WI38 (cell line): ENCODE data around the gene IDNK.
A peak's percentile ranks its signal among the peaks of the same experiment; 100 is the strongest.

Source experiments
- H3K4me3 ChIP-seq: 2 replicates; pipeline ENCODE4 v1.5.1; 2011; ENCODE audit warnings: low read depth, mild to moderate bottlenecking, control low read depth, low read length
- TF ChIP-seq, protein P1 (sequence below): IDR thresholded peaks from 2 replicates; pipeline ENCODE4 v1.5.1; 2012; ENCODE audit warnings: low read depth, mild to moderate bottlenecking, control low read depth, low read length

The IDNK gene

DNA sequence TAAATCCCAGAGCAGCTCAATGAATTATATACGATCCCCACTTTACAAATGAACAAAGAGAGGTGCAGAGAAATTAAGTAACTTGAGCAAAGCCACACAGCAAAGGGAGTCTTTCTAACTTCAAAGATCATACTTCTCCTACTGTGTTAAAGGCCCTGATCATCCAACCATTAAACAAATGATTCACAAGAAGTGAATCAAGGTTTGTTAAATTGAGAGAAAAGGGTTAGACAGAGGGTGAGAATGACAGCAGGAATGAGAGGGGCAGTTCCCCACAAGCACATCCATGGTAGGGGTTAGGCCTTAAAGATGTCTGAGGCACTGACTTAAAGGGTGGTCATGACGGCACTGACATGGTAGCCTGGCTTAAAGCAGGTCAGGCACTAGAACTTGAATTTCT is 10.7 kb downstream of the IDNK start:
- TF ChIP-seq, protein P1, sequence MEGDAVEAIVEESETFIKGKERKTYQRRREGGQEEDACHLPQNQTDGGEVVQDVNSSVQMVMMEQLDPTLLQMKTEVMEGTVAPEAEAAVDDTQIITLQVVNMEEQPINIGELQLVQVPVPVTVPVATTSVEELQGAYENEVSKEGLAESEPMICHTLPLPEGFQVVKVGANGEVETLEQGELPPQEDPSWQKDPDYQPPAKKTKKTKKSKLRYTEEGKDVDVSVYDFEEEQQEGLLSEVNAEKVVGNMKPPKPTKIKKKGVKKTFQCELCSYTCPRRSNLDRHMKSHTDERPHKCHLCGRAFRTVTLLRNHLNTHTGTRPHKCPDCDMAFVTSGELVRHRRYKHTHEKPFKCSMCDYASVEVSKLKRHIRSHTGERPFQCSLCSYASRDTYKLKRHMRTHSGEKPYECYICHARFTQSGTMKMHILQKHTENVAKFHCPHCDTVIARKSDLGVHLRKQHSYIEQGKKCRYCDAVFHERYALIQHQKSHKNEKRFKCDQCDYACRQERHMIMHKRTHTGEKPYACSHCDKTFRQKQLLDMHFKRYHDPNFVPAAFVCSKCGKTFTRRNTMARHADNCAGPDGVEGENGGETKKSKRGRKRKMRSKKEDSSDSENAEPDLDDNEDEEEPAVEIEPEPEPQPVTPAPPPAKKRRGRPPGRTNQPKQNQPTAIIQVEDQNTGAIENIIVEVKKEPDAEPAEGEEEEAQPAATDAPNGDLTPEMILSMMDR = no peak
- H3K4me3 ChIP-seq = no peak overlapping the region

DNA sequence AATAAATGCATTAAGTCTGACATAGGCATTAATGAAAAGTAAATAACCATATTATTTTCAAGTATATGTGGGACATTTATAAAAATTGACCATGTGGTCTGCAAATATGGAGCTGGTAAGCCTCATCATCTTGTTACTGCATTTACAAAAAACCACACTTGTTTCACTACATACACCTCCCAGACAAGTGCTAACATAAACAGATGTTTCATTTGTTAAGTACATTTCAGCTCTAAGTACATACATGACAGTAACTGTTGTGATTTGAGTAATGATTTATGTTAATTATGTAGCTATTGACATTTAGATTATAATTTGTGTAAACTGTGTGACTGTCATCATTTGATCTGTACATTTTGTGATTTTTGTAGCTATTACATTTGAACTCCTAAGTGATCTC is 13.9 kb downstream of the IDNK start:
- TF ChIP-seq, protein P1 = no peak

DNA sequence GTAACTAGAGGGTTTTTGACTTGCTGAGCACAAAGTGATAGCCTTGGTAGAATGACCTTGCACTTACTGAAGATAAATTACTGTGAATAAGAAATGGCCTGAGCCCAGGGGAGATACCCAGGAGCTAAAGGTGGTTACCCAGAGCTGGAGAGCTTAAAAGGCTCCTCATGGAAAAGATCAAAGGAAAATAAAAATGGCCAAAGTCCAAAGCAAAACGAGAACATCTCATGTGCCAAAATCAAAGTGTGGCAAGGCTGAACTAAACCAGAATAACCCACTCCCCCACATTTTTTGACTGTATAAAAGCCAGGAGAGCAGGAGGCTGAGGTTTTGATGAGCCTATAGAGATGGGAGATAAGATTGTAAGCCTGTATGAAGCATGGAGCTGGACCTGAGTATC is 14.4 kb downstream of the IDNK start:
- TF ChIP-seq, protein P1 = no peak
- no peak overlapping the region for H3K4me3 ChIP-seq

More for the DNA sequence above, 13.9 kb downstream of the IDNK start:
- no peak overlapping the region for H3K4me3 ChIP-seq

DNA sequence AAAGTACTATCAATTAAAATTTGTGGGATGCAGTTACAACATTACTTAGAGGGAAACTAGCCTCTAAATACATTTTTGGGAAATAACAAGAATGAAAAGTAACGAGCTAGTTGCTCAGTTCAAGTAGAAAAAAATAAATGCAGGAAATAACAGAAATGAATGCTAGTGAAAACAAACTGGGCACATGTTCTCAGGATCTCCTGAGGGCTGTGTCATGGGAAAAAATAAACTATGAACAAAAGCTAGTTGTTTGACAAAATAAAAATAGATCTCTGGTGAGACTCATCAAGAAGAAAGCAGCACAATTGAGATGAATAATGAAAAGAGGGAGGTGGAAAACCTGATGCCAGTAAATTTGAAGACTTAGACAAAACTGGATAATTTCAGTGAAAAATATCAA is 16.3 kb downstream of the IDNK start:
- H3K4me3 ChIP-seq = no peak overlapping the region
- TF ChIP-seq, protein P1 = no peak

DNA sequence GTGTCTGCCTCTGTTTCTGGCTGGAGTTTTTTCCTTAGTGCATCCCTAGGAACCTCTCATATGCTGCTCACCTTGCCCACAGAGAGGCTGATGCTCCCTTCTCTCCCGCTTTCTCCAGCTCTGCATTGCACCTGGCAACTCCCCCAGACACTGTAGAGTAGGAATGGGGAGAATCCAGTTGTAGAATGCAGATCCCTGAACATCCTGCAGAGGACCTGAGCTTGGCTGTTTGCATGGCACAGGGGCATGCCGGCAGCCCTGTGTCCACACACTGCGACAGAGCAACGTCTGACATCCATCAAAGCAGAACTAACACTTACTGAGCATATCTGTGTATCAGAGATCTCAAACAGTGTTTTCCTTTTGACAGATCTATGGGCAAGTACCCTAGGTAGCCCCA is 19.9 kb downstream of the IDNK start:
- TF ChIP-seq, protein P1 = no peak
- H3K4me3 ChIP-seq = no peak overlapping the region

DNA sequence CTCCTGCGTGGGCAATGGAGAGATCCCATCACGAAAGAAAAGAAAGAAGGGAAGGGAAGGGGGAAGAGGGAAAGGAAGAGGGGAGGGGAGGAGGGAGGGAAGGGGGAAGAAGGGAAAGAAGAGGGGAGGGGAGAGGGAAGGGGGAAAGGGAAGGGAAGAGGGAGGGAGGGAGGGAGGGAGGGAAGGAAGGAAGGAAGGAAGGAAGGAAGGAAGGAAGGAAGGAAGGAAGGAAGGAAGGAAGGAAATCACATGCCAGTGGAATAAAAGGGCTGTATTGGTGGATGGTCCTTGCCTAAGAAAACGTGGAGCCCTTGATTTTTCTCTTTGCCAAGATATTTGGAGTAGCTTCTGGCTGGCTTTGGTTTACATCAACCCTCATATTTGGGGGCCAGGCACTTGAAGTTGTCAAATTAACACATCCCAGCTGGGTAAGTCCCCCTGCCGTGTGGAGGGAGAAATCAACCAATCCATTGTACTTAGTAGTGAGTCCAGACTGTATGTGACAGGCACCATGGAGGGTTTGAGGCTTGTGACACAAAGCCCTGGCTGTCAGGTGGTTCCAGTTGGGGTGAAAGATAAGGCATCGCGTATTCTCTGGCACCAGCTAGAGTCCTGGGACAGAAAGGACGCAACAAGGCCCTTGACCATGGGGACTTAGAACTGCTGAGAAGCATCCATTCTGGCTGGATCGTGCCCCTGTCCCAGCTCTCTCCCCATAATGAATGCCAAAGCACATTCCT is 23.7 kb downstream of the IDNK start:
- TF ChIP-seq, protein P1 = no peak
- H3K4me3 ChIP-seq = no peak overlapping the region

DNA sequence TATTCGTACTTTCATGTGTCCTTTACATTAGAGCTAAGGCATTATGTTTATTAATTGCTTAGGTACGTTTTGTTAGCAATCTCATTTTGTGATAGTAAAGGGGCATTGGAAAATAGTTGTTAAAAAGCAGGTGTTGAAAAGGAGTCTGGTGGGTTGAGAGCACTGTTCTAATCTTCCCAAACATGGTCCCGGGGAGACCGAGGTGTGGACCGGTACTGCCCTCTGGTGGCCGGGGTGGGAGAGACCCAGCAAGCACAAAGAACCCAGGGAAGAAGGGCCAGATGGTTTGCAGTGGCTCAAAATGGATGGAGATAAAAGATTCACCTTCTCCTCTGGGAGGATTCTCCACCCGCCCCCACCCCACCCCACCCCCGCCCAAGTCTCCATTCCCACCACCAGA is 26.1 kb downstream of the IDNK start:
- H3K4me3 ChIP-seq = no peak overlapping the region
- TF ChIP-seq, protein P1 = peak; percentile 72
